Vagina (tissue), 2 donors: ENCODE results near the gene LRRC27.

Source experiments
- POLR2AphosphoS5 ChIP-seq, 2 donors: sonication (generic); formaldehyde crosslinking; IDR thresholded peaks; one replicate each; pipeline ENCODE4 v1.9.0; 2017; ENCODE audit warnings: antibody characterized with exemption in 2 of 2, mild to moderate bottlenecking in 2 of 2, low read depth in 1 of 2; ENCODE audit not compliant: insufficient read depth in 1 of 2
- TF ChIP-seq, protein P1 (sequence below), 3 experiments: fragments of 450-650 bp in 2 of 3; fragments of 200-600 bp in 1 of 3; sonication (generic) in 1 of 3; IDR thresholded peaks; one replicate each; pipeline ENCODE4 v1.5.1; 2017 to 2019; ENCODE audit warnings: antibody characterized with exemption in 3 of 3, mild to moderate bottlenecking in 2 of 3, moderate library complexity in 2 of 3

DNA sequence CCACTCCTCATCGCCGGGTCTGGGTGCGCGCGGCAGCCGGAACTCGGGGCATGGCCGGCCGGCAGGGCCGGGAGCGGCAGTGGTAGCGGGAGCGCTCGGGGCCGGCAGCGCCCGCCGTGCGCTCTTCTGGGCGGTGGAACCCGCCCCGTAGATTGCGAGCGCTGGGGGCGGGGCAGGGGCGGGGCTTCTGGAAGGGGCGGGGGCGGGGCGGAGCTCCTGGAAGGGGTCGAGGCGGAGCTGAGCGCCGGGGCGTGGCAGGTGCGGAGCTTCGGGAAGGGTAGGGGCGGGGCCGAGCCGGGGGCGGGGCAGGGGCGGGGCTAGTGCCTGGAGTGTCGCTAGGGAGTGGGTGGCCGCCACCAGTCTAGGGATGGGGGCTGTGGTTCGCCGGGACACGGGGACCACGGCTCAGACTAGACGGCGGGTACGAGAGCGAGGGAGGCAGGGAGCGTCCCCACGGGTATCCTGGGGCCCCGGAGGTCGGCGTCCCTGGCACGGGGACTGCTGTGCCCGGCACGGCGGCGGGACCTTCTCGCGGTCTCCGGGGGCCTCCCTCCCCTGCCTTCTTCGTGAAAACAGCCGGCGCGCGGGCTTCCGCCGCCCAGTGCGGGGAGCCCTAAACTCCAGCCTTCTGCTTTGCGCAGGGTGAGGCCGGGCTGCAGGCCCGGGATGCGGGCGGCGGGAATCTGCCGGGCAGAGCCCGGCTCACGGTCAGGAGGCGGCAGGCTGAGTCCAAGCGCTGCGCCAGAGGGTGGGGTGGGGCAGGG is 24.0 kb upstream of the LRRC27 start, which contains the start of gene STK32C:
- TF ChIP-seq, protein P1, sequence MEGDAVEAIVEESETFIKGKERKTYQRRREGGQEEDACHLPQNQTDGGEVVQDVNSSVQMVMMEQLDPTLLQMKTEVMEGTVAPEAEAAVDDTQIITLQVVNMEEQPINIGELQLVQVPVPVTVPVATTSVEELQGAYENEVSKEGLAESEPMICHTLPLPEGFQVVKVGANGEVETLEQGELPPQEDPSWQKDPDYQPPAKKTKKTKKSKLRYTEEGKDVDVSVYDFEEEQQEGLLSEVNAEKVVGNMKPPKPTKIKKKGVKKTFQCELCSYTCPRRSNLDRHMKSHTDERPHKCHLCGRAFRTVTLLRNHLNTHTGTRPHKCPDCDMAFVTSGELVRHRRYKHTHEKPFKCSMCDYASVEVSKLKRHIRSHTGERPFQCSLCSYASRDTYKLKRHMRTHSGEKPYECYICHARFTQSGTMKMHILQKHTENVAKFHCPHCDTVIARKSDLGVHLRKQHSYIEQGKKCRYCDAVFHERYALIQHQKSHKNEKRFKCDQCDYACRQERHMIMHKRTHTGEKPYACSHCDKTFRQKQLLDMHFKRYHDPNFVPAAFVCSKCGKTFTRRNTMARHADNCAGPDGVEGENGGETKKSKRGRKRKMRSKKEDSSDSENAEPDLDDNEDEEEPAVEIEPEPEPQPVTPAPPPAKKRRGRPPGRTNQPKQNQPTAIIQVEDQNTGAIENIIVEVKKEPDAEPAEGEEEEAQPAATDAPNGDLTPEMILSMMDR (IDR thresholded peaks at IDR 0.05), result no peak
- TF ChIP-seq POLR2AphosphoS5 (IDR thresholded peaks at IDR 0.05; ENCODE audit: insufficient read depth in 1 of 2, low read depth in 1 of 2), result peak in 1 of 2 donors; percentile 89
